NCI-H128 (cell line): Measurements from ENCODE around the gene NDOR1.
"Not testable (repeated sequence)": the region's sequence is repeated elsewhere in the genome, so short reads cannot be mapped to it uniquely, and the experiment has no call there.

Source experiments
- DNase-seq: peaks from one replicate; lab custom pipeline; 2025; ENCODE audit not compliant: unreplicated experiment; lab: John Stamatoyannopoulos, UW

NDOR1 gene

DNA sequence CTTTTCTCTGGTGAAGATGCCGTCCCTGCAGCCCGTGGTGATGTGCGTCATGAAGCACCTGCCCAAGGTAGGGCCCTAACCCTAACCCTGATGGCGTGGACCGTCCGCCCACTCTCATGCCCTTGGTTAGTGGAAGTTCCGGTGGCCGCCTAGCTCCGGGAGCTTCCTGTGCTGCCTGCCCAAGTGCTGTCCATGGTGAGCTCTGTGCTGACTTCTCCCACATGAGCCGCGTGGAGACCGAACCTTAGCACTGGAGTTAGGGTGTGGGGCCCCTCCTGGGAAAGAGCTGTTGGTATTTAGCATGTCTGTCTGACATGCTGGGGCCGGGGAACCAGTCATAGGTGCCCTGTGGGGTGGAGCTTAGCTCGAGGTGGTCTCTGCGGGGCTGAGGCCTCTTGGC lies 50.9 kb downstream of the NDOR1 start:
- no peak for DNase-seq

DNA sequence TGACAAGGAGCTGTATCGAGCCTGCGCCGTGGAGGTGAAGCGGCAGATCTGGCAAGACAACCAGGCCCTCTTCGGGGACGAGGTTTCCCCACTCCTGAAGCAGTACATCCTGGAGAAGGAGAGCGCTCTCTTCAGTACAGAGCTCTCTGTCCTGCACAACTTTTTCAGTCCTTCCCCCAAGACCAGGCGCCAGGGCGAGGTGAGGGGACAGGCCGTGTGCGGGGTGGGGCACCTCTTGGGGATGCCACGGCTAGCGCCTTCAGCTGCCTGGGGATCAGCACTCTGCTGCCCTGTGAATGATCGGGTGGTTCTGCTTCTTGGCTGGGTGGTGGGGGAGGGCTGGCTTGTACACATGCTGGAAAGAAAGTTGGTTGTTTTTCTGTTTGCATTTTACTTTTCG lies 51.4 kb downstream of the NDOR1 start:
- DNase-seq = no peak

DNA sequence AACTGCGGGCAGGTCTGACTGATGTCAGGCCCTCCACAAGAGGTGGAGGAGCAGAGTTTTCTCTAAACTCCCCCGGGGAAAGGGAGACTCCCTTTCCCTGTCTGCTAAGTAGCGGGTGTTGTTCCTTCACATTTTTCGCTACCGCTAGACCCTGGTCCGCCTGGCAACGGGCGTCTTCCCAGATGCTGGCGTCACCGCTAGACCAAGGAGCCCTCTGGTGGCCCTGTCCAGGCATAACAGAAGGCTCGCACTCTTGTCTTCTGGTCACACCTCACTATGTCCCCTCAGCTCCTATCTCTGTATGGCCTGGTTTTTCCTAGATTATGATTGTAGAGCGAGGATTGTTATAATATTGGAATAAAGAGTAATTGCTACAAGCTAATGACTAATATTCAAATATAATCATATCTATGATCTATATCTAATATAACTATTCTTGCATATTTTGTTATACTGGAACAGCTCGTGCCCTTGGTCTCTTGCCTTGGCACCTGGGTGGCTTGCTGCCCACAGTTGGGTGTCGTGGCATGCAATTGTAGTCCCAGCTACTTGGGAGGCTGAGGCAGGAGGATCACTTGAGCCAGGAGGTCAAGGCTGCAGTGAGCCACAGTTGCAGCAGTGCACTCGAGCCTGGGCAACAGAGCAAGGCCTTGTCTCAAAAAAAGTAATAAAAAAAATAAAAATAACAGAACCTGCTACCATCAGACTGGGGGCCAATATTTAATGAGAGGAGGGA lies 56.8 kb downstream of the NDOR1 start:
- not testable (repeated sequence) for DNase-seq

DNA sequence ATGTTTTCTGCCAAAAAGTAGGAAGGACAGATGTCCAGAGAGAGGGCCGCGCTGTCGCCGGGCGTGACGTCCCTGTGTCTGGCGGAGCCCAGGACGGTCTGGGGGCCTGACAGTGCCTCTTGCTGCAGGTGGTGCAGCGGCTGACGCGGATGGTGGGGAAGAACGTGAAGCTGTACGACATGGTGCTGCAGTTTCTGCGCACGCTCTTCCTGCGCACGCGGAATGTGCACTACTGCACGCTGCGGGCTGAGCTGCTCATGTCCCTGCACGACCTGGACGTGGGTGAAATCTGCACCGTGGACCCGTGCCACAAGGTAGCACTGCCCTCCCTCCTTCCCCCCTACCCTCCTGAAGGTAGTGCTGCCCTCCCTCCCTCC lies 57.4 kb downstream of the NDOR1 start:
- no peak for DNase-seq

DNA sequence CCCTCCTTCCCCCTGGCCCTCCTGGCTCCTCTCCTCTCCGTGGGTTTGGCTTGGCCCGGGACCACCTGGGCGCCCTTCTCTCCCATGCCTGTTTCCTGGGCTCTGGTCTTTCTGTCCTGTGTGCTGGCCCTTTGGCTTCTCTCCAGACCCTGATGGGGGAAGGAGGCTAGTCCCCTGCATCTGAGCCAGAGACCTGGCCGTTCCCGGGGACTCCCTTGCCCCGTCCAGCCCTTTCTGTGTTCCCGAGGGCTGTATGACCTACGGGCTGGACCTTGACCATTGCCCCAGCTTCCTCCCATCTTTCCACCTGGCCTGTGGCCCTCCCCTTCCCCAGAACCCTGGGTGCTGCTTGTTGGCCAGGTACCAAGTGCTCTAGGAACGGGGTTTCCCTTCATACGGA lies 58.0 kb downstream of the NDOR1 start:
- DNase-seq = no peak

DNA sequence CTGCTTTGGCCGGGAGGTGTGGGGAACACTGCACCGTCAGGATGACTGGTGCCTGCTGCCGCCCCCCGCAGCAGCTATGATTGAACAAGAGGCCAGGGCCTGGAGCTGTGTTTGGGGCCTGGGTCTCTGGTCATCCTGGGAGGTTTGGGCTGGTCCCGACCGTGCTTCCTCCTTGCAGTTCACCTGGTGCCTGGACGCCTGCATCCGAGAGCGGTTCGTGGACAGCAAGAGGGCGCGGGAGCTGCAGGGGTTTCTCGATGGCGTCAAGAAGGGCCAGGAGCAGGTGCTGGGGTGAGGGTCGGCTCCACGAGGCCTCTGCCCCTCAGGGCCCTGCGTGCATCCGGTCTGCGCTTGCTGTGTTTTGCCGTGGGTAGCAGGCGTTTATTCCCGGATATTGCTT lies 58.6 kb downstream of the NDOR1 start:
- no peak for DNase-seq

DNA sequence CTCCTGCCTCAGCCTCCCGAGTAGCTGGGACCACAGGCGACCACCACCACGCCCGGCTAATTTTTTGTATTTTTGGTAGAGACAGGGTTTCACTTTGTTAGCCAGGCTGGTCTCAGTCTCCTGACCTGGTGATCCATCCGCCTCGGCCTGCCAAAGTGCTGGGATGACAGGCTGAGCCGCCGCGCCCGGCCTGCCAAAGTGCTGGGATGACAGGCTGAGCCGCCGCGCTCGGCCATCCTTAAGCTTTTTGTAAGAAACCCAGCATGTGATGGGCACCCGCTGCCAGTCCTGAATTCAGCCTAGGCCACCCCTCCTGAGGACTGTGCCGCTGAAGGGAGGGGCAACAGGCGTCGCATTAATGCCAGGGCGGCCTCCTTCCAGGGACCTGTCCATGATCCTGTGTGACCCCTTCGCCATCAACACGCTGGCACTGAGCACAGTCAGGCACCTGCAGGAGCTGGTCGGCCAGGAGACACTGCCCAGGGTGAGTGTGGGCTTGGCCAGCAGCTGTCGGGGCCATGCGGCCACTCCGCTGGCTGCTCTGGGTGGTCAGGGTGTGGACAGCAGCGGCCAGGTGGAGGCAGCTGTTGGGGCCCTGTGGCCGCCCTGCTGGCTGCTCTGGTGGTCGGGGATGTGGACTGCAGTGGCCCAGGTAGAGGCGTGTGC lies 60.1 kb downstream of the NDOR1 start:
- no peak for DNase-seq

DNA sequence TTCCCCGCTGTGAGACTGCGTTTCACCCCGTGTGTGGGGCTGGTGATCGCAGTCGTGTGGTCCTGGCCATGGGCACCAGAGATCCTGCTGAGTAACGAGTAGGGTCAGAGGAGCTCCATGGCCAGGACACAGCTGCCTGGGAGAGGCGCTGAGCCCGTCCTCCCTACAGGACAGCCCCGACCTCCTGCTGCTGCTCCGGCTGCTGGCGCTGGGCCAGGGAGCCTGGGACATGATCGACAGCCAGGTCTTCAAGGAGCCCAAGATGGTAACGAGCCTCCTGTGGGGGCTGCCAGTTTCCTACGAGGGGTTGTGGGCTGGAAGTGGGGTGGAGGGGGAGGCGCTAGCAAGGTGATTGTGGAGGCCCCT lies 60.6 kb downstream of the NDOR1 start:
- no peak for DNase-seq
